ENCODE measurements around the gene CHST9. TPM values are rescaled to one million over a fixed set of nuclear protein-coding genes. Genes with fewer than 3 reads are reported as not detected.
A peak's percentile ranks its signal among the peaks of the same experiment; 100 is the strongest.
"Not testable (repeated sequence)": the region's sequence is repeated elsewhere in the genome, so short reads cannot be mapped to it uniquely, and the experiment has no call there.

The CHST9 gene
- total and polyA plus RNA-seq, 2 donors from 2014 or later, result 1.5 to 9.8 TPM

DNA sequence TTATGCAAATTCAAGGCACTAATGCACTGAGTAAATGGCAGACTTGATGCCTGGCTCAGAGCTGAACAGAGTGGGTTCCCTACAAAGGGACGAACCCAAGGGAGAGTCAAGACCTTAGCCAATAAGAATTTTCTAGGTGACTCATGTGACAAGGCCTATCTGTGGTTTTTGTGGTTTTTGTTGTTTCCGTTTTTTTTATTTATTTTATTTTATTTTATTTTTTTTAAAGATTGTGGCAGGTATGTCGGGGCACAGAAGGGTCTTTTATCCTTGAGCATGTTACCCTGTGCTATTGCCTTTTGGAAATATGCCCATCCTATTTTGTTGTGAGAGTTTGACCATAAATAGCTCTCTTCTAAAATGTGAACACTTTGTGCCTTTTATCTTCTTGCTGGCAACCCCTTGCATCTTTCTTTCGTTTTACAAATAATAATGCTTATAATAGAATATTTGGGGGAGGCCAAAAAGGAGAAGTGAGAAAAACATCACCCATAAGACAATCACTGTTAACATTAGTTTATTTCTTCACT is 206.2 kb downstream of the CHST9 start:
- TF ChIP-seq, protein P1, sequence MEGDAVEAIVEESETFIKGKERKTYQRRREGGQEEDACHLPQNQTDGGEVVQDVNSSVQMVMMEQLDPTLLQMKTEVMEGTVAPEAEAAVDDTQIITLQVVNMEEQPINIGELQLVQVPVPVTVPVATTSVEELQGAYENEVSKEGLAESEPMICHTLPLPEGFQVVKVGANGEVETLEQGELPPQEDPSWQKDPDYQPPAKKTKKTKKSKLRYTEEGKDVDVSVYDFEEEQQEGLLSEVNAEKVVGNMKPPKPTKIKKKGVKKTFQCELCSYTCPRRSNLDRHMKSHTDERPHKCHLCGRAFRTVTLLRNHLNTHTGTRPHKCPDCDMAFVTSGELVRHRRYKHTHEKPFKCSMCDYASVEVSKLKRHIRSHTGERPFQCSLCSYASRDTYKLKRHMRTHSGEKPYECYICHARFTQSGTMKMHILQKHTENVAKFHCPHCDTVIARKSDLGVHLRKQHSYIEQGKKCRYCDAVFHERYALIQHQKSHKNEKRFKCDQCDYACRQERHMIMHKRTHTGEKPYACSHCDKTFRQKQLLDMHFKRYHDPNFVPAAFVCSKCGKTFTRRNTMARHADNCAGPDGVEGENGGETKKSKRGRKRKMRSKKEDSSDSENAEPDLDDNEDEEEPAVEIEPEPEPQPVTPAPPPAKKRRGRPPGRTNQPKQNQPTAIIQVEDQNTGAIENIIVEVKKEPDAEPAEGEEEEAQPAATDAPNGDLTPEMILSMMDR (IDR thresholded peaks at IDR 0.05; ENCODE audit: borderline replicate concordance, extremely low read depth, insufficient read depth), result no peak
- FAIRE-seq, result no peak
- Histone ChIP-seq H3K36me3 (ENCODE audit: control insufficient read depth in 2 of 3, insufficient read depth in 3 of 3, low read length in 3 of 3) (no peaks in the 10 kb centered on the region), H3K27ac (ENCODE audit: low read depth in 2 of 2, low read length in 2 of 2) (no peak overlapping the region), H3K9ac (ENCODE audit: low read length in 3 of 3) (no peak overlapping the region), H3K4me1 (ENCODE audit: control insufficient read depth in 2 of 3, insufficient read depth in 2 of 3, low read depth in 1 of 3, low read length in 3 of 3) (no peaks in the 10 kb centered on the region), H3K4me3 (ENCODE audit: low read length in 3 of 3) (no peak overlapping the region), H3K9me3 (ENCODE audit: control insufficient read depth in 2 of 3, insufficient read depth in 1 of 3, low read length in 3 of 3) (no peaks in the 10 kb centered on the region), H3K27me3 (ENCODE audit: control insufficient read depth, insufficient read depth, low read length) (no peaks in the 10 kb centered on the region)
- DNase-seq, result no peak
- intact Hi-C loops (cut with DNase I), result no loop called here

DNA sequence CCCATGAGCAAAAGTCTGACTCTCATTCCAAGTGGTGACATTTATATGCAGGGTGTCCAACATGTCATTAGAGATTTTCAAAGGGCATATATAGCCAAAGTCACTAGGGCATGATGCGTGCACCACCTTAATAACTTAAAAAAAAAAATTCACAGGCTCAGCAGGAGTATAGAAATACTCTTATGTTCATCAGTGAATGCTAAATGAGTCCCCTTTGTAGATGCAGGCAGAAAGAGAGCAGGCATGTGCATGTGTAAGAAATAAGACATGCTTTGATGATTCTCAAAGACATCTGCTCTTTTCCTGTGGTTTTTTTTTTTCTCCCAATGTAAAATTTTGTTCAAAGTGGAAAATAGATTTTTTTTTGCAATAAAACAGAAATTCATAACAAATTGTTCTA is 207.3 kb downstream of the CHST9 start:
- no peak overlapping the region for H3K4me3 ChIP-seq (ENCODE audit: low read length in 3 of 3)
- no peaks in the 10 kb centered on the region for H3K36me3 ChIP-seq (ENCODE audit: control insufficient read depth in 2 of 3, insufficient read depth in 3 of 3, low read length in 3 of 3)
- H3K9me3 ChIP-seq (ENCODE audit: control insufficient read depth in 2 of 3, insufficient read depth in 1 of 3, low read length in 3 of 3), result no peaks in the 10 kb centered on the region
- H3K9ac ChIP-seq (ENCODE audit: low read length in 3 of 3), result no peak overlapping the region
- no peak overlapping the region for H3K27ac ChIP-seq (ENCODE audit: low read depth in 2 of 2, low read length in 2 of 2)
- intact Hi-C loops (cut with DNase I), result no loop called here
- TF ChIP-seq, protein P1 (IDR thresholded peaks at IDR 0.05; ENCODE audit: borderline replicate concordance, extremely low read depth, insufficient read depth), result no peak
- no peaks in the 10 kb centered on the region for H3K4me1 ChIP-seq (ENCODE audit: control insufficient read depth in 2 of 3, insufficient read depth in 2 of 3, low read depth in 1 of 3, low read length in 3 of 3)
- DNase-seq (no peak), FAIRE-seq (no peak)
- no peaks in the 10 kb centered on the region for H3K27me3 ChIP-seq (ENCODE audit: control insufficient read depth, insufficient read depth, low read length)

DNA sequence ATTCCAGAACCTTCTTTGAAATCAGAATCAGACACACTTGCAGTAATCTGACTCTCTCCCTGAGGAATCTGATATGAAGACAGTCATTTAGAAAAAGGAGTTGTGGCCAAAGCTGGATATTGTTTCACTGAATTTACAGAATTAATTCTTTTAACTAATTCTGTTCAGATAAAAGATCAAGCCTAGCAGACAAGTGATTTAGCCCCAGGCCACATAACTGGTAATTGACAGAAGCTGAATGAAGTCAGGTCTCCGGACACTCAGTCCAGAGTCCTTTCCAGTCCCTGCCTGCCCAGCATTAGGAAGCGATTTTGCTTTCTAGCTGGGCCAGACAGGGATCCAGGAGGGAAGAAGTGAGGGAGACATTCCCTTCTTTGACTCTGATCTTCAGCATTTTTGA is 208.9 kb downstream of the CHST9 start:
- Histone ChIP-seq H3K9me3 (ENCODE audit: control insufficient read depth in 2 of 3, insufficient read depth in 1 of 3, low read length in 3 of 3) (no peaks in the 10 kb centered on the region), H3K4me3 (ENCODE audit: low read length in 3 of 3) (no peak overlapping the region), H3K27ac (ENCODE audit: low read depth in 2 of 2, low read length in 2 of 2) (no peak overlapping the region), H3K9ac (ENCODE audit: low read length in 3 of 3) (no peak overlapping the region), H3K4me1 (ENCODE audit: control insufficient read depth in 2 of 3, insufficient read depth in 2 of 3, low read depth in 1 of 3, low read length in 3 of 3) (no peaks in the 10 kb centered on the region), H3K27me3 (ENCODE audit: control insufficient read depth, insufficient read depth, low read length) (no peaks in the 10 kb centered on the region), H3K36me3 (ENCODE audit: control insufficient read depth in 2 of 3, insufficient read depth in 3 of 3, low read length in 3 of 3) (no peaks in the 10 kb centered on the region)
- FAIRE-seq (no peak), DNase-seq (peak in 1 of 5 donors; percentile 10)
- TF ChIP-seq, protein P1 (IDR thresholded peaks at IDR 0.05; ENCODE audit: borderline replicate concordance, extremely low read depth, insufficient read depth), result no peak
- intact Hi-C loops (cut with DNase I), result no loop called here

DNA sequence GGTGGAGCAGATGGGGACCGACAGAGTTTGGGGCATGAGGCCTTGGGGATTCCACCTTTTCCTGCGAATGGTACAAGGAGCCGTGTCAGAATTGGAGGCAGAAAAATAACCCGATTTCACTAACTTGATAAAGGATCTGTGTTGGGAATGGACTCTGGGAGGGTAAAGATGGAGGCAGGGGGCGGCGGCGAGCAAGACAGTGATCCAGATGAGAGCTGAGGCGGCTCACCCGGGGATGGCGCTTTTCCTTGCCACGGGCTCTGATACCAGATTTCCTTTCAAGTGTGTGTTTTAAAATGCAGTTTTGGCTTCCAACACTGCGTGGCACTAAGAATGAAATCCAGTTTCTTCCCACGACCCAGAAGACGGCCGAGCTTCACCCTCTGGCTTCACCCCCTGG is 212.6 kb downstream of the CHST9 start:
- H3K36me3 ChIP-seq (ENCODE audit: control insufficient read depth in 2 of 3, insufficient read depth in 3 of 3, low read length in 3 of 3); H3K9me3 ChIP-seq (ENCODE audit: control insufficient read depth in 2 of 3, insufficient read depth in 1 of 3, low read length in 3 of 3); H3K9ac ChIP-seq (ENCODE audit: low read length in 3 of 3); H3K27me3 ChIP-seq (ENCODE audit: control insufficient read depth, insufficient read depth, low read length); intact Hi-C loops (cut with DNase I); H3K4me3 ChIP-seq (ENCODE audit: low read length in 3 of 3); H3K4me1 ChIP-seq (ENCODE audit: control insufficient read depth in 2 of 3, insufficient read depth in 2 of 3, low read depth in 1 of 3, low read length in 3 of 3); FAIRE-seq; H3K27ac ChIP-seq (ENCODE audit: low read depth in 2 of 2, low read length in 2 of 2): not testable (repeated sequence)
- peak in 1 of 5 donors; percentile 27 for DNase-seq

Data from kidney (tissue), 14 donors.